Activated CD4-positive, alpha-beta T cell treated with anti-CD3 and anti-CD28 coated beads, Interleukin-2, amount 10 ng/mL, durations not matched to agents 7 days and 5 days (primary cell): ENCODE data around the gene MCM3AP. TPM values are rescaled to one million over a fixed set of nuclear protein-coding genes. Genes with fewer than 3 reads are reported as not detected.
"Not testable (repeated sequence)": the region's sequence is repeated elsewhere in the genome, so short reads cannot be mapped to it uniquely, and the experiment has no call there.

Source experiments
- CTCF ChIA-PET: fragments of 350-600 bp; sonication (Branson Sonifier 250); formaldehyde crosslinking; loops from one replicate; lab custom pipeline; 2021; ENCODE audit warnings: antibody characterized with exemption; lab: Charles Lee
- POLR2A ChIA-PET: fragments of 350-600 bp; sonication (Branson Sonifier 250); formaldehyde crosslinking; loops from one replicate; lab custom pipeline; 2021; ENCODE audit warnings: antibody characterized with exemption; lab: Charles Lee
- DNase-seq: peaks from one replicate; pipeline ENCODE4 v3.0.0-alpha.2; 2020
- H3K27ac Mint-ChIP-seq: one replicate; pipeline ENCODE4 v1.8.0; 2021; ENCODE audit warnings: mild to moderate bottlenecking, moderate library complexity, mixed read lengths
- H3K27me3 Mint-ChIP-seq: one replicate; pipeline ENCODE4 v1.8.0; 2021; ENCODE audit warnings: mixed read lengths
- H3K36me3 Mint-ChIP-seq: one replicate; pipeline ENCODE4 v1.8.0; 2021; ENCODE audit warnings: low read depth, mixed read lengths
- H3K4me1 Mint-ChIP-seq: one replicate; pipeline ENCODE4 v1.8.0; 2021; ENCODE audit warnings: mixed read lengths
- H3K4me3 Mint-ChIP-seq: one replicate; pipeline ENCODE4 v1.8.0; 2021; ENCODE audit warnings: mild to moderate bottlenecking, moderate library complexity, mixed read lengths
- H3K9me3 Mint-ChIP-seq: one replicate; pipeline ENCODE4 v1.8.0; 2021; ENCODE audit warnings: mixed read lengths
- total RNA-seq, 2 experiments: library from RNA; stranded (reverse); gene quantifications; one replicate each; pipeline ENCODE4 v1.2.3, GENCODE V29; 2021

The MCM3AP gene
- total RNA-seq, 2 experiments from 2014 or later: 94.5 to 118 TPM

DNA sequence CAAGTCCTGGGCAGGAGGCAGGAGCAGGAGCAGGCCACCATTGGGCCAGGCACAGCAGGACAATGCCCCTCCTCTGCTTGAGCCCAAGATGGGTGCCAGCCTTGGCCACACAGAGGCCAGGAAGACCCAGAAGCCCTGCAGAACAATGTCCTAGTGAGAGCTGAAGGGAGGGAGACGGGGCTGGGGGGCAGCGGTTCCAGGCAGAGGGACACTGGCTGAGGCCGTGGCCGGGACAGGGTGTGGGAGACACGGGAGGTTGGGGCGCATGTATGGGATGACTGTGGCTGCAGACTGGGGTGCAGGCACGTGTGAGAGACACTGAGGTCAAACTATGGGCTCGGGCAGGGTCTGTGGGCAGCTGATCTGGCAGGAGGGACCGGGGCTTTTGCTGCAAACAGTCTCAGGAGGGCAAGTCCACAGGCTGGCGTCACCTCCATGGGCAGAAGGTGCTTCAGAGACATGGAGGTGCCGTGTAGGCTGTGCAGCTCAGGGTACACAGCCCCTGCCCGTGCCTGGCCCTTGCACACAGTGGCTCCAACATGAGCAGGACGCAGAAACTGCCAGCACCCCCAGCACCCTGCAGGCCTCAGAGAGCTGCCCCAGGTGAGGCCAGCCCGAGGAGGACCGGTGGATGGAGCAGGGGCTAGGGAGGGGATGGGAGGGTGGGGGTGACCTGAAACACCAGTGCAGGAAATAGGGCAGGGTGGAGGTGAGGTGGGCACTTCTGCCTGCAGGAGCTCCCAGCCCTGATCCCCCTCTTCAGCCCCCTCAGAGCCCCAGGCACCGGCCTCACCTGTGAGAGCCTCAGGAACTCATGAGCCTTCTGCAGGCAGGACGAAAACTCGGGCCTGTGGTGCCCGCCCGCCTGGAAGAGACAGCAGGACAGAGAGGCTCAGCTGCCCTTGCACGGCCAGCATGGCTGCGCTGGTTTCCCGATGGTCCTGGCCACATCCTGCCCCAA, 76.4 kb downstream of the MCM3AP start:
- ChIA-PET POLR2A (no interaction called here), CTCF (interaction anchor here (0.5 kb wide), 1 partner anchor 77 kb away, joined by 3 read pairs; the partner anchor contains the start of gene MCM3AP)
- Mint-ChIP-seq H3K4me1 (no peaks in the 10 kb centered on the region), H3K9me3 (no peaks in the 10 kb centered on the region), H3K27me3 (no peaks in the 10 kb centered on the region), H3K4me3 (no peak overlapping the region), H3K27ac (no peak overlapping the region), H3K36me3 (peaks cover 5% of the 10 kb centered on the region)
- no peak for DNase-seq

DNA sequence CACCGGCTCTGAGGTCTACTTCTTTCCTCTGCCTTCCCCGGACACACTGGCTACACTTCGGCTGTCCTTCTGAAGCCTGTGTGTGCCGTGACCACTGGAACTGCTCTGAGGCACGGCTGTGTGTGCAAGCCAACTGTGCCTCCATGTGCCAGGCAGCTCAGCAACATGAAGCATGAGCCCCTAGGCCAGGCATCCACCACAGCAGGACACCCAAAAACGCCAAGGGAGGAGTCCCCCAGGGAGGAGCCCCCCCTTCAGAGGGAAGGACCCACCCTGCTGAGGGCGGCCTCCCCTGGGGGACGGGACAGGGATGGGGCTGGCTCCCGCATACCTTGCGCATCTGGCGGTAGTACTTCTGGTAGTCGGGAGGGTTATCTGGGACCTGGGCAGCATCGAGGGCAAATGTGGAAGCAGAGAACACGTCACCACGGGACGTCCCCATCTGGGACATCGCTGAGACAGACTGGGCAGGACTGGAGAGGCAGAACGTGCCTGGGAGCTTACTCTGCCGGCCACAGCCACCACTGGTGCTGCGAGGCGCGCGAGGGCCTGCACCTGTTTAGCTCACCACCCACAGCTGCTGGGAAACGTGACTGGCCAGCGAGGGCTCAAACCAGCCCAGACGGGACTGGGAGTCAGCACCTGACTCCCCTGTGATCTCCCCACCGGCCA, 77.4 kb downstream of the MCM3AP start:
- Mint-ChIP-seq H3K4me1 (no peaks in the 10 kb centered on the region), H3K36me3 (peaks cover 5% of the 10 kb centered on the region), H3K27ac (no peak overlapping the region), H3K27me3 (no peaks in the 10 kb centered on the region), H3K9me3 (no peaks in the 10 kb centered on the region), H3K4me3 (no peak overlapping the region)
- no peak for DNase-seq
- ChIA-PET POLR2A (no interaction called here), CTCF (interaction anchor here (1.3 kb wide), 1 partner anchor 22 kb away, joined by 3 read pairs; no protein-coding TSS in a partner anchor)

DNA sequence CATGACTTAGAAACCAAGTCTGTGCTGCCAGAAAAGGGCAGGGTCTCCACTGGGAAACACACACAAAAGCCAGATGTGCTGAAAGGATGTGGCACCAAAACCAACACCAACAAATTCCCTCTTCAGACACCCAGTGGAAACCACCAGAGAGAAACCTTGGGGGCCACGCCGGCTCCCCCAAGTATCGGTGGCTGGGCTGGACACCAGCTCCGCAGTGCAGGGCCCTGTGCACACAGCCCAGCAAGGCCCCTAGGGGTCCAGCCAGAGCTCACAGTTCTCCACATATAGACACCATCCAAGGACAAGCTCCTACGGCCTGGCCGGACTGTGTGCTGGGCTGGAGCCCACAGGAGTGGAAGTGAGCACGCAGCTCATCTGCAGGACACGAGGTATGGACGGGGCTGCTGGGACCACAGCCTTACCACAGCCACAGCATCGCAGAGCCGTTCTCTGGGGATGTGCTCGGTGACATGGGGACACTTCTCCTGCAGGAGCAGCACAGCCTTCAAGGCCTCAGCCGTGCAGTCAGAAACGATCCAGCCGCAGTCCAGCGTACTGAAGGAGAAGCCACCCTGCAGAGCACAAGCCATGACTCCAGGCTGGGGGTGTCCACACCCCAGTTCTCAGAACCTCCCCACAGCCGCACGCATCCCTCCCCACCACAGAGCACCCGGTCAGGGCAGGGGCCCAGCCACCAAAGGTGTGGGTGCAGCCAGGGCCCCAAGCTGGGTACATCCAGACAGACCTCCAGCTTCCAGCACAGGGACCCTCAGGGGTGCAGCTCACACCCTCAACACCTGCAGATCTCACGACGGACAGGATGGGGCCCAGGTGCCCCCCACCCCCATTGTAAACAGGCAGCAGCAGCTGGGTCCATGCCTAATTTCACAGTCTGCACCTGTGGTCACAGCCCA, 78.1 kb downstream of the MCM3AP start:
- Mint-ChIP-seq H3K36me3 (peaks cover 5% of the 10 kb centered on the region), H3K9me3 (no peaks in the 10 kb centered on the region), H3K27ac (no peak overlapping the region), H3K4me3 (no peak overlapping the region), H3K4me1 (no peaks in the 10 kb centered on the region), H3K27me3 (no peaks in the 10 kb centered on the region)
- DNase-seq: no peak
- ChIA-PET CTCF (interaction anchor here (0.6 to 1.4 kb wide), 4 partner anchors 8 to 21 kb away, joined by 3 read pairs; partner anchors contain the start of gene LSS), POLR2A (no interaction called here)

DNA sequence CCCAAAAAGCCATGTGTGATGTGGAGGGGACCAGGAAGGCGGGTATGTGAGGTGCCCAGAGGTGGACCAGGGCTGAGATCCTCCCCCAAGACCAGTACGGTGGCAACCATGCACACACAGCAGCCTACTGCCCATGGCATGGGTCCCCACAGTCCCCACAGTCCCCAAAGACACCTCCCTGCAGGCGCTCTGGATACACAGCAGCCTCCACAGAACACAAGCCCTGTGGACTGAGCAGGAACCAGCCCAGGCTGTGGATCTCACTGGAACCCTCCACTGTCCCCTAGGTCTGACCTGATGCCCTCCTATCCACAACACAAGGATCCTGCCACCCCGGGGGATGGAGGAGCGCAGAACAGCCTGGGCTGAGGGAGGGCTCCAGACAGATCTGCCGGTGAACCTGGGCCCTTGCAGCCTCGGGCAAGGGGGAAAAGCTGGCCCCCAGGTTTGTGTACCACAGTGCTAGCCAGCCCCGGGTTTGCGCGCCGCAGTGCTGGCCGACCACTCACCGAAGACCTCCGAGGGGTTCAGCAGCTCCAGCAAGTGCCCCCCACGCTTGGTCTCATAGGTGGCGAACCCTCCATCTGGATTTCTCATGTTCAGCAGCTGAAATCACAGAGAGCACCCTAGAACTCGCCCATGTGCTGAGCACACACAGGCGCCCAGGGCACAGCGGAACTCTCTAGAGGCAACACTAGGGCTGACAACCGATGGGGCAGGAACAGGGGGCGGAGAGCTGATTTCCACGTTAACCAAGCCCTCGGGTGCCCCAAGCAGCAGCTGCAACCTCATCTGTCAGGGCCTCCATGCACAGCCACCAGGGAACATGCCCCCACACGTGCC, 79.0 kb downstream of the MCM3AP start:
- CTCF ChIA-PET: interaction anchor here (0.6 to 1.4 kb wide), 4 partner anchors 9 to 22 kb away, joined by 3 read pairs; partner anchors contain the start of gene LSS
- POLR2A ChIA-PET: no interaction called here
- H3K9me3 Mint-ChIP-seq: no peaks in the 10 kb centered on the region
- H3K36me3 Mint-ChIP-seq: peaks cover 5% of the 10 kb centered on the region
- H3K4me1 Mint-ChIP-seq: no peaks in the 10 kb centered on the region
- no peak overlapping the region for H3K27ac Mint-ChIP-seq
- no peaks in the 10 kb centered on the region for H3K27me3 Mint-ChIP-seq
- no peak overlapping the region for H3K4me3 Mint-ChIP-seq
- no peak for DNase-seq

DNA sequence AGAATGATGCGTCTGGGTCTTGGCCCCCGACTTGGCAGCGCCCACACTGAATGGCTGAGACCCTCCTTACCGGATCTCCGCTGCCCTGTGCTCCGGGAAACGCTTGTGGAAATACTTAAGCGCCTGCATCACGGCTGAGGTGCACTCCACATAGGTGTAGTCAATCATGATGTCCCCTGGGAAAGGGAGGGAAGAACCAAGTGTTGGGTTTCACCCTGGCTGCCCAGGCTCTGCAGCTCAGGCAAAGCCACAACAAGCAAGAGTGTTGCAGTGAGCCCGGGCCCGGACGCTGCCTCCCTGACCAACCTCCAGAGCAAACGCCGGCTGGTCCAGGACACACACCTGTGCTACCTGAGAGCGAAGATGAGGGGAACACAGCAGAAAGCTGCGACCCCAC, 79.6 kb downstream of the MCM3AP start:
- POLR2A ChIA-PET: no interaction called here
- Mint-ChIP-seq H3K9me3 (no peaks in the 10 kb centered on the region), H3K27me3 (no peaks in the 10 kb centered on the region), H3K4me3 (no peak overlapping the region), H3K4me1 (no peaks in the 10 kb centered on the region), H3K27ac (no peak overlapping the region), H3K36me3 (peaks cover 7% of the 10 kb centered on the region)
- no peak for DNase-seq
- CTCF ChIA-PET: no interaction called here

DNA sequence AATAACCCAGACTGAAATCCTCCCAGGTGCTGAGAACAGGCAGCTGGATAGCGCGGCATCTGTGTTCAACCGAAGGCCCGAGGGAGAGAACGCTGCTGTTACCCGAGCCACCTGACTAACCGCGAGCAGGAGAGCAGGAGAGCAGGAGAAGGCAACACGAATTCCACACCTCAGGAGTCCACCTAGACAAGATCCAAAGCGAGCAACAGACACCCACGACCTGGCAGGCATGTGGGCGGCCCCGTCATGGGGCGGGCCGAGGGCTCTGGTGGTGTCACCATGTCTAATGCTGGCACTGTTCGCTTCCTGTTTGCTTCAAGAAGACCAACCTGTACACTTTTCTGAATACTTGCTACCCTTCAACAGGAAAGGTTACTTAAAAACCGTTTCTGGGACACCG, 80.2 kb downstream of the MCM3AP start:
- Mint-ChIP-seq H3K36me3 (peaks cover 8% of the 10 kb centered on the region), H3K4me3 (no peak overlapping the region), H3K27me3 (no peaks in the 10 kb centered on the region), H3K27ac (no peak overlapping the region), H3K4me1 (no peaks in the 10 kb centered on the region), H3K9me3 (no peaks in the 10 kb centered on the region)
- no peak for DNase-seq
- ChIA-PET POLR2A (no interaction called here), CTCF (no interaction called here)

DNA sequence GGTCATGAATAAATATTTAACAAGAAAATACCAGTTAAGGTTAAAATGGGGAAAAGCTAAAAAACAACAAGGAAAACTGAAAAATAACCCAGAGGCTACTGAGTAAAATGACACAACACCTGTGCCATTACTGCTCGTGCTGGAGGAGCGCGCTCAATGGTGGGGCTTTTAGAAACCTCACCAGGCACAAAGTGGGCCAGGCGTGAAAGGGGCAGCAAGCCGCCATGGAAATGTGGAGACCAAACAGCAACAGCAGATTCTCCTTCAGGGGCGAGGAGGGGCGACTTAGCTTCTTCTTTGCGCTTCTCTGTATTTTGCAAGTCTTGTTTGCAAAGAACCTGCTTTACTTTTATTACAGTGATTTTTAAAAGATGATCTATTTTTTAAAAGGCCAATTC, 82.2 kb downstream of the MCM3AP start:
- Mint-ChIP-seq H3K27me3 (no peaks in the 10 kb centered on the region), H3K36me3 (peaks cover 16% of the 10 kb centered on the region), H3K4me3 (no peak overlapping the region), H3K4me1 (no peaks in the 10 kb centered on the region), H3K27ac (peak overlapping the region; percentile 62), H3K9me3 (no peaks in the 10 kb centered on the region)
- CTCF ChIA-PET: no interaction called here
- DNase-seq: no peak
- POLR2A ChIA-PET: no interaction called here

DNA sequence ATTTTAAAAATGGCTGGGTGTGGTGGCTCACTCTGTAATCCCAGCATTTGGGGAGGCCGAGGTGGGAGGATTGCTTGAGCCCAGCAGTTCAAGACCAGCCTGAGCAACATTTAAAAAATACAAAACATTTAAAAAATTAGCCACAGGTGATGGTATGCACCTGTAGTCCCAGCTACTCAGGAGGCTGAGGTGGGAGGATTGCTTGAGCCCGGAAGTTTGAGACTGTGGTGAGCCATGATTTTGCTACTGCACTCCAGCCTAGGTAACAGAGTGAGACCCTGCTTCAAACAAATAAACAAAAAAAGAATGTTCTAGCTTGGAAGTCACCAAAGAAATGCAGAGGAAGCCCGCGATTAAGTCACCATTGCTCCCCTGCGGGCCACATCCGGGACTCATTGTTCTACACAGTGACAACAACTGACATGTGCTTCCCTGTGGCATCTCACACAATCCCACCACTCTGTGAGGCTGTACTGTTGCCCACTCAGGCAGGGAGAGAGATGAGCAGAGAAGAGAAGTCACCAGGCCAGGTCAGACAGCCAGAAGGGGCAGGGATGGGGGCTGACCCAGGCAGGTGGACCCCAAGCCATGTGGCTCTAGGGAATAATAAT, 82.7 kb downstream of the MCM3AP start:
- H3K9me3 Mint-ChIP-seq: no peaks in the 10 kb centered on the region
- no peak overlapping the region for H3K4me3 Mint-ChIP-seq
- POLR2A ChIA-PET: no interaction called here
- CTCF ChIA-PET: no interaction called here
- H3K27me3 Mint-ChIP-seq: no peaks in the 10 kb centered on the region
- H3K36me3 Mint-ChIP-seq: peaks cover 16% of the 10 kb centered on the region
- no peaks in the 10 kb centered on the region for H3K4me1 Mint-ChIP-seq
- peak overlapping the region; percentile 62 for H3K27ac Mint-ChIP-seq
- no peak for DNase-seq

DNA sequence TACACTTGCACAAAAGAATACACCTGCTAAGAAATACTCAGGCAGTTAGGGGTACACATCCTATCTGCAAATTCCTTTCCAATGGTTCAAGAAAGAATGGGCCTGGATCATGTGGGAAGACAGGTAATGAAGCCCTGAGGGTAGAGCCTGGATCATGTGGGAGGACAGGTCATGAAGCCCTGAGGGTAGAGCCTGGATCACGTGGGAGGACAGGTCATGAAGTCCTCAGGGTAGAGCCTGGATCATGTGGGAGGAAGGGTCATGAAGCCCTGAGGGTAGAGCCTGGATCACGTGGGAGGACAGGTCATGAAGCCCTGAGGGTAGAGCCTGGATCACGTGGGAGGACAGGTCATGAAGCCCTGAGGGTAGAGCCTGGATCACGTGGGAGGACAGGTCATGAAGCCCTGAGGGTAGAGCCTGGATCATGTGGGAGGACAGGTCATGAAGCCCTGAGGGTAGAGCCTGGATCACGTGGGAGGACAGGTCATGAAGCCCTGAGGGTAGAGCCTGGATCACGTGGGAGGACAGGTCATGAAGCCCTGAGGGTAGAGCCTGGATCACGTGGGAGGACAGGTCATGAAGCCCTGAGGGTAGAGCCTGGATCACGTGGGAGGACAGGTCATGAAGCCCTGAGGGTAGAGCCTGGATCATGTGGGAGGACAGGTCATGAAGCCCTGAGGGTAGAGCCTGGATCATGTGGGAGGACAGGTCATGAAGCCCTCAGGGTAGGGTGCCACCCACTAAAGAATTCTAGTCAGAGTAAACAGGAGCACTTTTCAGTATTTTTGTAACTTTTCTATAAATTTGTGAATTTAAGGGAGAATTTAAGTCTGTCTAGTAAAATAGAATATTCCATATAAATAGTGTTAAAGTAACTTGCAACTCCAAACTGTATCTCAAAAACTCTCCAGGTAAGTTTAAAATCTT, 84.3 kb downstream of the MCM3AP start:
- H3K4me3 Mint-ChIP-seq, POLR2A ChIA-PET, H3K27ac Mint-ChIP-seq, DNase-seq, H3K27me3 Mint-ChIP-seq, H3K4me1 Mint-ChIP-seq, H3K9me3 Mint-ChIP-seq, CTCF ChIA-PET: not testable (repeated sequence)
- peaks cover 22% of the 10 kb centered on the region for H3K36me3 Mint-ChIP-seq

DNA sequence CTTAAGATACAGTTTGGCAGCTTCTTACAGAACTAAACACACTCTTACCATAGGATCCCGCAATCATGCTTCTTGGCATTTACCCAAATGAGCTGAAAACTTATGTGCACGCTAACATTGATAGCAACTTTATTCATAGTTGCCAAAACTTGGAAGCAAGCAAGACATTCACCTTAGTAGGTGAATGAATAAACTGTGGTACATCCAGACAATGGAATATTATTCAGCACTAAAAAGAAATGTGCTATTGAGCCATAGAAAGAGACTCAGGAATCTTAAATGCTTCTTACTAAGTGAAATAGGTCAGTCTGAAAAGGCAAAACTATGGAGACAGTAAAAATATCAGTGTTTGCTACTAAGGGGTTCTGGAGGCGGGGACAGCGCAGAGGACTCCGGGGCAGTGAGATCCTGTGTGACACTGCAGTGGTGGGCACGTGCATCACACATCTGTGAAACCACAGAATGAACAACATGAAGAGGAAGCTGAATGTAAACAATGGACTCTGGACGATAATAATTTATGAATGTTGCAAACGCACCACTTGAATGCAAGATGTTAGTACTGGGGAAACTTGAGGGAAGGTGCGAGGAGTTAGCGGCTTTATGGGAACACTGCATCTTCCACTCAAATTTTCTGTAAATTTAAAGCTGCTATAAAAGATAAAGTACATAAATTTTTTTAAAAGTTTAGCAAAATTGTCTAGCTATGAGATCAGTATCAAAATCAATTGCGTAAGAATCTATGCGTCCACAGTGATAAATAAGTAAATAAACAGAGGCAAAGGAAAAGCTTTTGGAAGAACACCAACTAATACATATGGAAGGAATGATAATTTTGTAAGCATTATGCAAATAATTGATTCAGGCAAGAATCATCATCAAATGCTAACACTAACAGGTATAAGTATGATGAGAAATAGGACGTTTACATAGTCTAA, 85.7 kb downstream of the MCM3AP start:
- Mint-ChIP-seq H3K9me3 (no peaks in the 10 kb centered on the region), H3K4me3 (no peak overlapping the region), H3K27me3 (no peaks in the 10 kb centered on the region), H3K36me3 (peaks cover 24% of the 10 kb centered on the region), H3K4me1 (no peaks in the 10 kb centered on the region), H3K27ac (no peak overlapping the region)
- ChIA-PET CTCF (interaction anchor here (1.6 kb wide), 1 partner anchor 78 kb away, joined by 3 read pairs; no protein-coding TSS in a partner anchor), POLR2A (no interaction called here)
- no peak for DNase-seq
